Stimulated activated CD4-positive, alpha-beta T cell treated with anti-CD3 and anti-CD28 coated beads, Interleukin-4, amount 100 ng/mL, for 48 hours (primary cell): ENCODE measurements around the gene SHD.
"Not testable (repeated sequence)": the region's sequence is repeated elsewhere in the genome, so short reads cannot be mapped to it uniquely, and the experiment has no call there.

Experiments
- DNase-seq, 2 donors: peaks; one replicate each; pipeline ENCODE4 v3.0.0-alpha.2; 2020; ENCODE audit warnings: low read depth in 2 of 2

The SHD gene

GRCh38 chr19:4278419-4279266 is at the start of gene SHD:
SHD (plus strand) TSS chr19:4279266; CDS start chr19:4280064, 798 bp downstream.
- DNase-seq: no peak

GRCh38 chr19:4230237-4230636 is 48.8 kb upstream of the SHD start:
- DNase-seq: not testable (repeated sequence)

GRCh38 chr19:4231521-4231920 is 47.5 kb upstream of the SHD start:
- DNase-seq: not testable (repeated sequence)

GRCh38 chr19:4232139-4232538 is 46.9 kb upstream of the SHD start:
- DNase-seq: not testable (repeated sequence)

- no peak for DNase-seq
Observed at GRCh38 chr19:4232614-4233281, 46.3 kb upstream of the SHD start.

GRCh38 chr19:4233282-4233853 is 45.7 kb upstream of the SHD start:
- peak; percentile 67 to 85 for DNase-seq

- DNase-seq: no peak
Observed at GRCh38 chr19:4234142-4234861, 44.8 kb upstream of the SHD start.

GRCh38 chr19:4234862-4235201 is 44.2 kb upstream of the SHD start:
- no peak for DNase-seq

- DNase-seq: not testable (repeated sequence)
Observed at GRCh38 chr19:4237510-4237909, 41.6 kb upstream of the SHD start.

GRCh38 chr19:4238831-4239230 is 40.2 kb upstream of the SHD start:
- DNase-seq: no peak

- no peak for DNase-seq
Observed at GRCh38 chr19:4241824-4242430, 37.1 kb upstream of the SHD start.

- DNase-seq: not testable (repeated sequence)
Observed at GRCh38 chr19:4245938-4246337, 33.1 kb upstream of the SHD start.

GRCh38 chr19:4246767-4247593 is 32.1 kb upstream of the SHD start, which contains the start of gene YJU2:
YJU2 (plus strand) TSS chr19:4247080; CDS start chr19:4247147, 67 bp downstream.
- peak; percentile 99 for DNase-seq

- DNase-seq: no peak
Observed at GRCh38 chr19:4256563-4256962, 22.5 kb upstream of the SHD start.

GRCh38 chr19:4257025-4257424 is 22.0 kb upstream of the SHD start:
- DNase-seq: no peak

- DNase-seq: no peak
Observed at GRCh38 chr19:4258181-4258580, 20.9 kb upstream of the SHD start.

GRCh38 chr19:4260613-4261191 is 18.4 kb upstream of the SHD start:
- DNase-seq: no peak

GRCh38 chr19:4264812-4265211 is 14.3 kb upstream of the SHD start:
- no peak for DNase-seq

GRCh38 chr19:4266253-4267000 is 12.6 kb upstream of the SHD start:
- no peak for DNase-seq
